T-helper 9 cell (primary cell): ENCODE data around the gene KCNMB2.
"Not testable (repeated sequence)": the region's sequence is repeated elsewhere in the genome, so short reads cannot be mapped to it uniquely, and the experiment has no call there.

Experiments used
- DNase-seq: peaks from one replicate; pipeline ENCODE4 v3.0.0-alpha.2; 2020

The KCNMB2 gene

DNA sequence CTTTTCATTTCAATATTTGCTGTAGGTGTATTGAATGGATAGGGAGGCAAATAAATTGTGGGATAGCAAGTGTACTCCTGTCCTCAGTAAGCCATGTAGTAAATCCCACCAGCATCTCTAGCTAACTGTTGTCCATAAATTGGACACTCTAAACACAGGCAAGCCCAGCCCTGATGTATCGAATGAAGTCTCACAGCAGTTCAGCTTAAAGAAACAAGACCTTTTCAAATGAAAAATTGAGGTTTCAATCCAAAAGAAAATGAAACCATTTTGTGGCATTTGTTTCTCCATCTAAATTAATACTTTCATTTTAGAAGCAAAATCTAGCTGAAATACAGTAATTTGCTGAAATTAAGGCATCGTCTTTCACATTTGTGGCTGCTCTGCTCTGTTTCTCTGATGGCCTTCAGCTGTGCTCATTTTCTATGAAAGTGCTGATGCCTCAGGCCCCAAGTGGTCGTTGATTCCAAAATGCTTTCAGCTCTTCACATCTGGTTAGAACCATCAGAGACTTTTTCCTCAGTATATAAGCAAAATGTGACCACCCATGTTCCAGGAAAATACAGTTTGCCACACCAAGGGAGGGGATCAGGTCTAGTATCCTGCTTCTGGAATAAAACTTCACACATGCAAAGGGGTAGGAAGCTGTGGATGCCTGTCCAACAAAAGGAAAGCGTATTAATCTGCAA, 290.3 kb downstream of the KCNMB2 start:
- DNase-seq: no peak

DNA sequence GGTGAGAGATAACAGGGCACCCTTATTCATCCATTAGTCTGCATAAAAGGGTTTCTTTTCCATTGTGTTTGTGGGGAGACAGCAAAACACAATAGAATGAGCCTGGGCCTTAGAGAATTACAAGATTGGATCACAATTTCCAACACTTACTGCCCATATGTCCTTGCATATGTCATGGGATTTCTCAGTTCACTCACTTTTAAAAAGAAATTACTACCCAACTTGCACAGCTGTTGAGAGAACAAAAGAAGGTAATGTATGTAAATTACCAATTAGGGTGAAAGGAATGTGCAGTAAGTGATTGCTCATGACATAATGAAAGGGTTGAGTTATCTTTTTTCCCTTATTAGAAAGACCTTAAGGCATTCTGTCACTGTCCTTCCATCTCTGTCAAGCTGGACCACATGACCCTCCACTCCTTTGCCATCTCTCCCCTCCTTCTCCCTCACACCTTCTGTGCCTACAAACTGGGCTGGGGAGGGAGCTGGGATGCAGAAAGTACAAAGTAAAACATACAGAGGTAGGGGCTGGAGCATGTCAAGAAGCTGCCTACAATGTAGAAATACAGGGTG, 291.1 kb downstream of the KCNMB2 start:
- DNase-seq: no peak

DNA sequence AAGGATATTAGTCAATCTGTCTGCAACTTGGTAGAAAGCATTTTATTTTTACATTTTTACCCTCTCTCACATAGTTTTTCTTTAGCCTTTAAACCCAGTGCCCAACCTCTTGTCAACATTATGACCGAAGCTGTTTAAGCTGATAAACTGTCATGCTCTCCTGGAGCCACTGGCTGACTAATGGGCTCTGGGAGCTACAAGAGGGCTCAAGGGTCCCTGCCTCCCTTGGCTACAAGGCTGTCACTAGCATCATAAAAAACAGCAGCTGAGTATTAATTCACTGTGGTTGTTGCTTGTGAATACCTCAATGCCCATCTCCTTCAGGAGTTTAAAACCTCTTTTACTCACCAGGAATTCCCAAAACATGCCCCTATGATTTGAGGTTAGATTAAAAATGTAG, 297.5 kb downstream of the KCNMB2 start:
- DNase-seq: no peak

DNA sequence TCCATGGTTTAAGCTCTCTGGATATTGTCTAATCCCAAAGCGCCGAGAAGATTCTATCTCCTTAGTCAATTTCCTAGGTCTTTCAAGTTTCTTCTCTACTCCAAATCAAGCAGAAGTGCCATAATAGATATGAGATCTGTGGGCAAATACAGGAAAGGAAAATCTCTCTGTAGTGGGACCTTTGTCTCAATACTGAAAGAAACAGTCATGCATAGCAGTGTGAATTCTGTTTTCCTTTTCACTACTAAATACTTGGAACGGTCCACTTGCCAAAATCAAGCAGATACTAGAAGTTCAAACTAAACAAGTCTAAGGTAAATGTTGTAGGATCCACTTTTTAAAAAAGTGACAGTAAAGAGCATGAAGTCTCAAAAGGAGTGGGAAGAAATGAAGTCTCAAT, 298.8 kb downstream of the KCNMB2 start:
- DNase-seq: no peak

DNA sequence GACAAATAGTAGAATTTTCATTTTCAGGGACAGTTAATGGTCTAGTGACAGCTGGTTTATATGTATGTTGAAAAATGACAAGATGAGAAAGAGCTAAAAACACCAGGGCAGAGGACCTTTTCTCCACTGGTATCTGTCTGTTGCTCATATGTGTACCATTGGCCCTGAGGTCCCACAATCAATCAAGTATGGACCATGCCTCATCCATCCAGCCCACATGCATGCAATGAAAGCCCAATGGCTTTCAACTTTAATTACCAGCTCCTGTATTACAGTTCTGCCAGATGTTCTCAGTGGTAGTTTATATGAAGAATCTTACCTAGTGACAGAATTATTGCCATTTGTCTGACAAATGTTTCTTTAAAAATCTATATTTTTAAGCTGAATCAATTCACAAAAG, 301.3 kb downstream of the KCNMB2 start:
- DNase-seq: no peak

DNA sequence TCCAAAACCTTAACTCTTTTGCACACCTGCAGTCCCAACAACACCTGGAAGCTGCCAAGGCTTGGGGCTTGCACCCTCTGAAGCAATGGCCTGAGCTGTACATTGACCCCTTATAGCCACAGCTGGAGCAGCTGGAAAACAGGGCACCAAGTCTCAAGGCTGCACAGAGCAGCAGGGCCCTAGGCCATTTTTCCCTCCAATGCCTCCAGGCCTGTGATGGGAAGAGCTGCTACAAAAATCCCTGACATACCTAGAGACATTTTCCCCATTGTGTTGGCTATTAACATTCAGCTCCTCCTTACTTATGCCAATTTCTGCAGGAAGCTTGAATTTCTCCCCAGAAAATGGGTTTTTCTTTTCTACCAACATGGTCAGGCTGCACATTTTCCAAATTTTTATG, 304.4 kb downstream of the KCNMB2 start:
- DNase-seq: no peak

DNA sequence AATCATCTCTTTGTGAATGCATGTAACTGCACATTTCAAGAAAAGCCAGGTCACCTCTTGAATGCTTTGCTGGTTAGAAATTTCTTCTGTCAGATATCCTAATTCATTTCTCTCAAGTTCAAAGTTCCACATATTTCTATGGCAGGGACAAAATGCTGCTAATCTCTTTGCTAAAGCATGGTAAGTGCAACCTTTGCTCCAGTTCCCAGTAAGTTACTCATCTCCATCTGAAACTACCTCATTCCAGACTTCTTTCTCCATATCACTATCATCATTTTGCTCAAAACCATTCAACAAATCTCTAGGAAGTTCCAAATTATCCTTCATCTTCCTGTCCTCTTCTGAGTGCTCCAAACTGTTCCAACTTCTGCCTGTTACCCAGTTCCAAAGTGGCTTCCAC, 304.8 kb downstream of the KCNMB2 start:
- no peak for DNase-seq

DNA sequence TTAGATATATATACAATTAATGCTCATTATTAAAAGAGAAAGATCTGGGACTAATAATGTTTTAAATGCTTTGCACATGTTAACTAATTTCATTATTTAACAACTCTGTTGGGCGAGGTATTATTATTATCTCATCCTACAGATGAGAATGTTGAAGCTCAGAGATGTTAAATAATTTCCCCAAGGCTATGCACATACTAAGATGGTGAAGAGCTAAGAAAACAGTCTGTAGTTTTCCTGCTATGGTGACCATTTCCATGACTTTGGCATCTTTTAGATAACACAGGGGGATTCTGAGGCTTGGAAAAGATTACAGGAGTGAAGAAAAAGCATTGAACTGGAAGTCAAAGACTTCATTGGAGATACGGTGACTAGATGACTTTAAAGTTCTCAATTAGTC, 308.7 kb downstream of the KCNMB2 start:
- no peak for DNase-seq

DNA sequence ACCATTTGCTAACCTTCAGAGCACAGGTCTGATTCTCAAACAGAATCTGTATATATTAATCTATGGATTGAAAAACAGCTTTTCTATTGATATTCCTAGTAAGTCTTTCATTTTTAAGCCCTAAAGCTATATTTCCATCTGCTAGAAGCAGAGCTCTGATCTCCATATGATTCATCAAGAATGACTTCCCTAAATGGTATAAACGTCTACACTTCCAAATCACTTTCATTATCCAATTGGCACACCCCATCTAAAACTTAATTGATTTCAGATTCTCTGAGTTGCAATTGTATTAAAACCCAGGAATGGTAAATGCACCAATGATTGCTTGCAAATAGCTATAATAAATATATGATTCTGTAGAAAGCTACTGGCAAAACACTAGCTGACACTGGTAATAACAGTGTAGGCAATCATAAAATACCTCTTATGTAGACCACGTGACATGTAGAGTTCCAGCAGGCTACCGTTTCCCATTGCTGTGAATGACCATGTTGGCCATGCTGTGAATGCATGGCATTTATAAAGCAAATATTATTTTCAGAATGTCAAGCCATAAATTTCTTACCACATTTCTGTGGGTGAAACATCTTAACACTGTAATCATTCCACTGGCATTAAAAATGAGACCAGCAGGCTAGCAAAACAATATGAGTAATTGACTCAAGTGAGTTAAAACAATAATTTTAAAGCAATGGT, 309.3 kb downstream of the KCNMB2 start:
- DNase-seq: no peak

DNA sequence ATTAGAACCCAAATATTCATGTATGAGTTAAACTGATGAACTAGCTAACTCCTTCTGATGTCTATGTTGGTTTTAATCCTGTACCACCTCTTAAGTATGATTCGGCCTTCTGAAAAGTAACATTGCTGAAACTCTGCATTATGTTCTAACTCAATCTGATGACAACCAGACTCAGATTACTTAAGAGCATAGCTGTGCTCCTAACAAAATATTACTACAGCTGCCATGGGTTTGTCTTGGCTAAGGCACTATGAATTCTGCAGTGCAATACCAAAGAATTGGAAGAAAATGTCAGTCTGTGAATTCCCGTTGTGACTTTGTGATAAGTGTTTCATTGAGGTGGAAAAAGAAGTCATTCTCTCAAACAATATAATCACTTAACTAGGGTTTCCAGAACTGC, 311.0 kb downstream of the KCNMB2 start:
- DNase-seq: no peak

DNA sequence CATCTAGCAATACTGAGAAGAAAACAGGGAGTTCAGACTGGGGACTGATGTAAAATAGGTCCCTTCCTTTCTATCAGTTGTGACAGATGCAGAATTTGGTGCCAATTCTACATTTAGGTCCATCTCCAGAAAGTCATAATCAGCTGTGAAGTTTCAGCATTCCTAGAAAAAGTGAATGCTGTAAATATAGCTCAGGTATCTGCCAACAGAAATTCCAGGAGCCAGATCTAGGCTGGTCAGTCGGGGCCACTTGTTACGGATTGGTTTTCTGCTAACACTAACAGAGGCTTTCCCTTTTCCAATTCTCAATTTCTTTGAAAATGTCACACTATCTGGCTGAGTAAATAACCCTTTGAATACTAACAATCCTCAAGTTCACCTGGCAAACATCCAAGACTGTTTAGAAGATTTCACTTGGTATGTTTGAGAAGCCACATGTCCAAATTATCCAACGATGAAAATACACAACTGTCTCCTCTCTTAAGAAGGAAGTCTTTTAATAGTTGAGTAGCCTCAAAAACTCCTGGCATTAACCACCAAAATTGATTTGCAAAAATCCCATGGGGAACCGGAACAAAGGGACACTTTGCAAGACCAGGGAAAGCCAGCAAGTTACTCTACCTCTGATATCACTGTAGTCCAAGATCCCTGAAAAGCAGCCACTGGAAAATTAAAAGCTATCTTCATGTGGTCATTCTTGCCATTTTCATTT, 313.1 kb downstream of the KCNMB2 start:
- DNase-seq: no peak

DNA sequence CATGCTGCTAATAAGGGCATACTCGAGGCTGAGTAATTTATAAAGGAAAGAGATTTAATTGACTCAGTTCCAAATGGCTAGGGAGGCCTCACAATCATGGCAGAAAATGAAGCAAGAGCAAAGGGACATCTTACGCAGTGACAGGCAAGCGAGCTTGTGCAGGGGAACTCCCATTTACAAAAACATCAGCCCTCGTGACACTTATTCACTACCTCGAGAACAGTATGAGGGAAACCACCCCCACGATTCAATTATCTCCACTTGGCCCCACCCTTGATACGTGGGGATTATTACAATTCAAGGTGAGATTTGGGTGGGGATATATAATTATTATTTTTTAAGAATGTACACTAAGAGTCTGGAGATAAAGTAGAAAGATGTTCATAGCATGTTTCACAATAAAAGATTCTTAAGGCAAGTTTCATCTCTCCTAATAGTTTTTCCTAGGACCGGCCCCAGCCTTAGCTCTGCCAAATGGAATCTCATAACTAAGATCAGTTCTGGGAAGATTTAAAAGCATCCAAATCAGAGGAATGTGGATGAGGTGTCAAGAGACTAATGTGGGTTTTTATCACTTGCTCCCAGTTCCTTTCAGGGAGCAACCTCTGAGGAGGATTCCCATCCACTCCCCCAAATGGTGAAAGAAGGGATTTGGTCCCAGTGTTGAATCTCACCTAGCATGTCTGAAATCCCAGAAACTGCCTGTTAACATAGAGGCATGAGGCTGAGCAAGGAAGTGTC, 314.4 kb downstream of the KCNMB2 start:
- DNase-seq: no peak

DNA sequence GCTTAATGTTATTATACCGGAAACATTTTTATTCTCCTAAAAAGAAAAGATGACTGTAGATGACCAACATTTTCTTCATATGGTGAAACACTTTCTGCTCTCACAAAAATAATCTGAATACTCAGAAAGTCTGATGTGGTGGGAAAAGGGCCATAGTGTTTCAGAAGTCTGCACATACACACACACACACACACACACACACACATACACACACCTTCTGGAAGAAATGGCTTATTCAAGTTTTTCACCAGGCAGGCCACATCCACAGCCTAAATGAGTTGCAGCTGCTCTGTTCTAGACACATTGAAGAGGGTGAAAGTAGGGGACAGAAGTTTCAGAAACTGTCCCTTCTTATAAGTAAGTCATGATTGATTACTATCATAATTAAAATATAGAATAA, 315.3 kb downstream of the KCNMB2 start:
- no peak for DNase-seq

DNA sequence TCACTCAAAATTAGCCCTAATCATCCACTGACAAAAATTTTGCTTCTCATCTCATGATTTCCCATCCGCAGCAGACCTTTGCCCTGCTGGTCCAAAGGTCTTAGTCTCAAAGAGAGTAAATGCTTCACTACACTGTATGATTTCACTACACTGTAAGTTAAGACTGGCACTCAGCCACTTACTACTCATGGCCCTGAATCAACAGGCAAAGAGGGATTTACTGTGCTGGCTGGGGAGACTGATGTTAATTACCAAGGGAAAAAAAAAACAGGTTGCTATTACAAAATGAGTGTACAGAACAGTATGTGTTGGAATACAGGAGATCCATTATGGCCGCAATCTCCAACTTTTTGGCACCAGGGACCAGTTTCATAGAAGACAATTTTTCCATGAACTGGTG, 320.6 kb downstream of the KCNMB2 start:
- DNase-seq: no peak

DNA sequence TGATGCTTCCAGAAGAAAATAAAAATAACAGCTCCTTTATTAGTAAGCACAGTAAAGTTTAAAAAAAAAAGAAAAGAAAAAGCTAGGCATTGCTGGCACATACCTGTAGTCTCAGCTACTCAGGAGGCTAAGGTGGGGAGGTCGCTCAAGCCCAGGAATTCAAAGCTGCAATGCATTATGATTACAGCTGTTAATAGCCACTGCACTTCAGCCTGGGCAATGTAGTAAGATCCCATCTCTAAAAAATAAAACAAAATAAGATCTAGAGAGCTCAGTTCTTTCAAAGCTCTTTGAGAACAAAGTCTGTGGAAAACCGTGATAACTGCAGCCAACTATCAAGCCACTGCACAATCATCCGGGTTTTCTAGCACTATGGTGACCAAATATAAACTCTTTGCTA, 323.1 kb downstream of the KCNMB2 start:
- DNase-seq: no peak

DNA sequence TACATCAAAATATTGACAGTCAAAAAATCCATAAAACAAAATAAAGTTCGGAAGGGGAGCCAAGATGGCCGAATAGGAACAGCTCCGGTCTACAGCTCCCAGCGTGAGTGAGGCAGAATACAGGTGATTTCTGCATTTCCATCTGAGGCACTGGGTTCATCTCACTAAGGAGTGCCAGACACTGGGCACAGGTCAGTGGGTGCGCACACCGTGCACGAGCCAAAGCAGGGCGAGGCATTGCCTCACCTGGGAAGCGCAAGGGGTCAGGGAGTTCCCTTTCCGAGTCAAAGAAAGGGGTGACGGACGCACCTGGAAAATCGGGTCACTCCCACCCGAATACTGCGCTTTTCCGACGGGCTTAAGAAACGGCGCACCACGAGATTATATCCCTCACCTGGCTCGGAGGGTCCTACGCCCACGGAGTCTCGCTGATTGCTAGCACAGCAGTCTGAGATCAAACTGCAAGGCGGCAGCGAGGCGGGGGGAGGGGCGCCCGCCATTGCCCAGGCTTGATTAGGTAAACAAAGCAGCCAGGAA, 323.7 kb downstream of the KCNMB2 start:
- not testable (repeated sequence) for DNase-seq

DNA sequence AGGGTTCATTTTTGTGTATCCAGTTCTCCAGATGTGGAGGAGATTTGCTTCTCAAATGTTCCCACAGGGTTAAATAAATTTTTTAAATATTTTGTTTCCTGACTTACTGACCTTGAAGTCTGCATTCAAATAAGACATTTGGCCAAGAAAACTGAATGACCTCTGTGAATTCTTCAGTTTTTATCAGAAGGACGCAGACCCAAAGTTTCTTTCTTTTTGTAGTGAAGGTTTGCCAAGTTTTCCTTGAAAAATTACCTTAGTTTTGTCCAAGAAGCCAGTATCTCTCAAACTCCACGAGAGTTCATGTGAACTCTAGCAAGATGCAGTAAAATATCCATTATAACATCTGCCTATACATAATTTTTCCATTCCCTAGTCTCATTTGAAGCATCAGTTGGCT, 332.4 kb downstream of the KCNMB2 start:
- DNase-seq: no peak

DNA sequence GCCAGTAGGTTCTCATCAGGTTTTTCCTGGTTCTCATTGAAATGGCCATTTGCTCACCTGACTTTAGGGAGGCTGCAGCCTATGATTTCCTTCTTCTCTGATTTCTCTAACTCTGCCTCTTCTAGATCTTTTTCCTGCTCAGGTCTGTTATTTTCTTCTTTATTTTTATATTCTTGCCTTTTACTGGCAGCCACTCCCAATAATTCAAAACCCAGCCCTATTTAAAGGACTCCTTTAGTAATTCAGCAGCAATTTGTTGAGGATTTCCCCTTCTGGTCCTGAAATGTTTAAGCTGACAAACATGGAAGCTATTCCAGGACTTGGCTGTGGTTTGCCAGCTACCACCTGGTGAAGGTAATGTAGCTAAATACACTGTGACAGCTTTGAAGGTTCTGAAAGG, 333.8 kb downstream of the KCNMB2 start:
- no peak for DNase-seq

DNA sequence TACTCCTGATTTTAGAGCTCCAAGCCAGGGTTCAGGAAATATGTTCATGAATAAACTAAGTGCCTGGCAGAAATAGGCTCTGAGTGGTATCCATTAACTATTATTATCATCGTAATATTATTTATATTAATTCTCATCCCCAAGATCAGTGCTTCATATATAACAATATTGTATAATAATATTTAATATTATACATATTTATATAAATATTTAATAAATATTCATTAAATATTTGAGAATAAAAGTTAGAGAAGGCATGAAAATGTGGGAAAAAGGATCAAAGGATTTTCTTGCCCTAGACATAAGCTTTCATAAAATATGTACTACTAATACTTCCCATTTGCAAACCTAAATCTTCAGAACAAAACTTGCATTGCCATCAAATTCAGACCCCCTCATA, 338.9 kb downstream of the KCNMB2 start:
- DNase-seq: no peak

DNA sequence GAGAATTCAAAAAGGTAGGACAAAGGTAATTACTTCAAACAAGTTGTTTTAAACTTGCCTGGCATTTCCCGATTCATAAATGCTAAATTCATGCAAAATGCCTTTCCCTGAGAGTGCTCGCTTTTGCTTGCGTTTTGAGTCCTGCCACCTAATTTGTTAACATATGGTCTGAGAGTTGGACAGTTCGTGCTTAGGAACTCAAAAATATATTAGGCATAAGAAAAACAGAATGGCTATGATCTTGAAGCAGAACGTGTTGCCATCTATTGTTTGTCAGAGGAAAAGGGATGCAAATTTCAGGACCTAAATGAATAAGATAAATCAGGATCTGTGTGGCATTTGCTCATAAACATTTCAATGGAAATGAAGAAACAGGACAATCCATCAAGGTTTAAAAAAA, 339.6 kb downstream of the KCNMB2 start:
- no peak for DNase-seq

DNA sequence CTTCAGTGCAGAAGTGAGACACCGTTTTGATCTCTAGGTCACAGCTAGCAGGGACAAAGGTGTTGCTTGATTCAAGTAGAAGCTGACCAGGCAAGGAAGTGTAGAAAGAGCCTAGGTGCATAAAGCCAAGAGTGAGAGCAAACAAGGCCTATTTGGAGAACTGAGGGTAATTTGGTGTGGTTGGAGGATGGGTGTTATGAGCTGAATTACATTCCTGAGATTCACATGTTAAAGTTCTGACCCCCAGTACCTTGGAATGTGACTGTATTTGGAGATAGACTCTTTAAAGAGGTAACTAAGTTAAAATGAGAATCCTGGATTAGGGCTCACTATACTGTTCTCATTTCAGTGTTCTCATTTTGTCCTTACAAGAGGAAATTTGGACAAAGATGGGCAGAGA, 344.0 kb downstream of the KCNMB2 start:
- no peak for DNase-seq
